ENCODE results near the gene MRPL24. TPM values are rescaled to one million over a fixed set of nuclear protein-coding genes. Genes with fewer than 3 reads are reported as not detected.

MRPL24 gene
- total and polyA plus RNA-seq, 2 of the 13 experiments (the other 11 are each of a cell fraction or from before 2014, with no cell fraction given), result 38.1 to 42.9 TPM

GRCh38 chr1:156705918-156706656 is 34.8 kb downstream of the MRPL24 start (continued):
- no peak for TF ChIP-seq BRD4 (CRISPR knock-in tag; IDR thresholded peaks at IDR 0.05)
- TF ChIP-seq GABPA (IDR thresholded peaks at IDR 0.05; ENCODE audit: low read depth, low read length), result no peak
- TF ChIP-seq GABPA (CRISPR knock-in tag; IDR thresholded peaks at IDR 0.05; ENCODE audit: low read depth), result no peak
- TF ChIP-seq ZNF891 (CRISPR knock-in tag; IDR thresholded peaks at IDR 0.05), result 0 out of 2 replicates have a peak, but pooled peaks have one; percentile 41
- TF ChIP-seq ZKSCAN8 (CRISPR knock-in tag; IDR thresholded peaks at IDR 0.05; ENCODE audit: borderline replicate concordance), result no peak
- TF ChIP-seq NFAT5 (CRISPR knock-in tag; IDR thresholded peaks at IDR 0.05), result no peak
- TF ChIP-seq ZNF788 (CRISPR knock-in tag; IDR thresholded peaks at IDR 0.05; ENCODE audit: borderline replicate concordance), result no peak
- 0 out of 3 replicates have a peak, but pooled peaks have one; percentile 21 for TF ChIP-seq MXI1 (IDR thresholded peaks at IDR 0.05; ENCODE audit: borderline replicate concordance, low read depth, low read length)
- TF ChIP-seq ZBTB34 (CRISPR knock-in tag; IDR thresholded peaks at IDR 0.05), result no peak
- 0 out of 2 replicates have a peak, but pooled peaks have one; percentile 8 for TF ChIP-seq HDAC2 (CRISPR knock-in tag; IDR thresholded peaks at IDR 0.05)
- TF ChIP-seq ZNF282 (IDR thresholded peaks at IDR 0.05; ENCODE audit: partially characterized antibody), result no peak
- TF ChIP-seq JARID2 (CRISPR knock-in tag; IDR thresholded peaks at IDR 0.05; ENCODE audit: insufficient replicate concordance), result peak; percentile 43
- no peak for TF ChIP-seq KDM4B (CRISPR knock-in tag; IDR thresholded peaks at IDR 0.05)
- TF ChIP-seq ZNF546 (CRISPR knock-in tag; conservative IDR thresholded peaks at IDR 0.05), result no peak
- TF ChIP-seq ZNF605 (CRISPR knock-in tag; IDR thresholded peaks at IDR 0.05), result peak; percentile 64
- TF ChIP-seq PRPF4 (IDR thresholded peaks at IDR 0.05; ENCODE audit: low read depth, low read length, poor library complexity, severe bottlenecking), result no peak
- TF ChIP-seq GFI1 (CRISPR knock-in tag; IDR thresholded peaks at IDR 0.05; ENCODE audit: borderline replicate concordance), result 0 out of 2 replicates have a peak, but pooled peaks have one; percentile 34
- TF ChIP-seq TBX2 (CRISPR knock-in tag; IDR thresholded peaks at IDR 0.05; ENCODE audit: borderline replicate concordance), result peak; percentile 18; the same call in 1 of the 2 replicates
- no peak for TF ChIP-seq FOXO4 (CRISPR knock-in tag; conservative IDR thresholded peaks at IDR 0.05)
- TF ChIP-seq MAF1 (CRISPR knock-in tag; IDR thresholded peaks at IDR 0.05; ENCODE audit: borderline replicate concordance), result no peak
- TF ChIP-seq CCAR2 (optimal IDR thresholded peaks at IDR 0.05; ENCODE audit: low read depth, low read length), result no peak
- no peak for TF ChIP-seq NRL (CRISPR knock-in tag; IDR thresholded peaks at IDR 0.05; ENCODE audit: borderline replicate concordance)

All from HepG2 (cell line).